GM21423 (cell line): ENCODE results near the gene PLLP.

ENCODE experiments used
- ATAC-seq: cut with Tn5 transposase; IDR thresholded peaks from one replicate; pipeline ENCODE4 v1.9.1; 2021; ENCODE audit warnings: mild to moderate bottlenecking, moderate library complexity; ENCODE audit not compliant: unreplicated experiment

Gene PLLP

GRCh38 chr16:57226701-57227621 is 57.5 kb downstream of the PLLP start:
- ATAC-seq, result no peak

GRCh38 chr16:57225978-57226377 is 58.5 kb downstream of the PLLP start:
- no peak for ATAC-seq

- ATAC-seq, result no peak
Observed at GRCh38 chr16:57224651-57225335, 59.7 kb downstream of the PLLP start.

GRCh38 chr16:57223057-57223456 is 61.4 kb downstream of the PLLP start:
- no peak for ATAC-seq

- no peak for ATAC-seq
Observed at GRCh38 chr16:57216968-57217367, 67.5 kb downstream of the PLLP start.

- no peak for ATAC-seq
Observed at GRCh38 chr16:57213462-57213861, 71.0 kb downstream of the PLLP start.

- no peak for ATAC-seq
Observed at GRCh38 chr16:57209780-57210179, 74.7 kb downstream of the PLLP start.

GRCh38 chr16:57208926-57209325 is 75.5 kb downstream of the PLLP start:
- no peak for ATAC-seq
